Measurements from ENCODE around the gene TMEM170B.

- no peak for TF ChIP-seq CTCF (IDR thresholded peaks at IDR 0.05)
- TF ChIP-seq POLR2A (IDR thresholded peaks at IDR 0.05) = no peak
- TF ChIP-seq EP300 (IDR thresholded peaks at IDR 0.05) = no peak
These were observed 46.6 kb upstream of the TMEM170B start for GRCh38 chr6:11490996-11491395.
